Left renal pelvis (tissue), 4 donors: ENCODE measurements around the gene HIP1R. TPM values are rescaled to one million over a fixed set of nuclear protein-coding genes. Genes with fewer than 3 reads are reported as not detected.

Experiments
- DNase-seq, 4 donors: peaks; one replicate each; pipeline ENCODE4 v3.0.0-alpha.2; 2013; ENCODE audit warnings: low read depth in 4 of 4, low spot score in 3 of 4
- polyA plus RNA-seq, 4 donors: library from polyadenylated mRNA; unstranded; fragments of 120-200 nt; gene quantifications; one replicate each; pipeline ENCODE4 v1.2.1, GENCODE V29; 2013; ENCODE audit not compliant: insufficient read length in 4 of 4

HIP1R gene
- polyA plus RNA-seq, 4 donors = 15.6 to 103 (median 60.4) TPM

DNA sequence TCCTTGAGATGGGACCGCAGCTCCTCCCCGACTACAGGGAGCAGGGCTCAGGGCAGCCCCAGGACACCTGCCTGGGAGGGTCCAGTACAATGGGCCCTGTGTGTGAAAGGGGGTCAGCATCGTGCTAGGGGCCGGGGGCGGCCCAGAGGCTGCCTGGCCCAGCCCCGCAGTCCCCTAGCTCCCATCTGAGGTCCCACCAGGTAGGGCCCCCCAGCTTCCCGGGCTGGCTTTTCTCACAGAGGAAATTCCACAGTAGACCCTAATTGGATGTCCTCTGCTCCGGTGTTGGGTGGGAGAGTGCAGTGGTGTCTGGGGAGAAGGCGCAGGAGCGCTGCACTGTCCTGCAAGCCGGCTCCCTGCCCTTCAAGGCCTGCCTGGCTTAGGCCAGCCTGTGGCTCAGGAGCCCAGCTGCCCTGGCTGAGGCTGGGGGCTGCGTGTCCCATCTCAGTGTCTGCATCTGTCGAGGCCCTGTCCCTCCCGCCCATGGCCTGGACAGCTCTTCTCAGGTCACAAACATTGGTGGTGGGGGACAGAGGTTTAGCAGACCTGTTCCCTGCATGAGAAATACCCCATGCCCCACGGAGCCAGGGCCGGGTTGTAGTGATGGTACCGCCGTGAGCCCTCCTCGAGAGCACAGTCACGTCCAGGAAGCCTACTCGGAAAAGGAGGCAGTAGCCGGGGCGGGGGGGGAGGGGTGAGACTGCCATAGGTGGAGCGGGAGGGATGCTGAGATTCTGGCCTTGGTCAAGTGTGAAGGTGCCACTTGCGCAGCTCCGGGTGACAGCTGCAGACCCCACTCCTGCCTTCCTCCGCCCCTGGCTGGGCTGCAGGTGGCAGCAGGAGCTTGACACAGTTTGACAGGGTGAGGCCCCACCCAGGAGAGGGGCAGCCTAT lies 11.6 kb downstream of the HIP1R start:
- no peak for DNase-seq

DNA sequence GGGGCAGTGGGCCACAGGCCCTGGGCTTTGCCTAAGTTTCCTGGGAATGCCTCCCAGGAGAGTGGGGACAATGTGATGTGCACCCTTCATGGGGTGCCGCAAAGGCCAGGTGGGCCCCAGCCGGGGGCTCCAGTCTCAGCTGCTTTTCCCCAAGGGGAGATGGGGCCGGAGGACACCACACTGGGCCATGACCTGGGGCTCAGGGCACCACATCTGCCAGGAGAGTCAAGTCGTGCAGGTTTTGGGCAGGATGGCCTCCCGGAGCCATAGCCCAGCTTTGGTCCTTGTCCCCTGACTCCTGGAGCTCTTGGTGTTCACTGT lies 12.2 kb downstream of the HIP1R start:
- no peak for DNase-seq

DNA sequence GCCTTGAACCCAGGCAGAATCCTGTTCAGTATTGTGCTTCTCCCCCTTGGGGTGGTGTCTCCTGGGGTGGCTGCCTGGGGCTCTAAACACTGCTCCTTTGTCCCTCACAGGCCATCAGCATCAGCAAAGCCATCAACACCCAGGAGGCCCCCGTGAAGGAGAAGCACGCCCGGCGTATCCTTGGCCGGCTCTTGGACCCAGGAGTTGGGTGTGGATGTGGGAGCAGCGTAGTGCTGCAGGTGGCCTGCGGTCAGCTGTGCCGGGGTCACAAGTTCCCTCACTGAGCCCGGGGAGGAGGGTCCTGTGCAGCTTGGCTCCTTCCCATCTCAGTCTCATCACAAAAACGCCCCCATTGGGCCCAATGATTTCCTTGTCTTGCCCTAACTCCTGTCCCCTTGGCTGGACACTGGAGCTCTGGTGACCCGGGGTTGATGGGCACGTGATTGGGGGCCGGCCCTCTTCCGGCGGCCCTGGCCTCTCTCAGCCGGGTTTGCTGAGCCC lies 12.7 kb downstream of the HIP1R start:
- no peak for DNase-seq

DNA sequence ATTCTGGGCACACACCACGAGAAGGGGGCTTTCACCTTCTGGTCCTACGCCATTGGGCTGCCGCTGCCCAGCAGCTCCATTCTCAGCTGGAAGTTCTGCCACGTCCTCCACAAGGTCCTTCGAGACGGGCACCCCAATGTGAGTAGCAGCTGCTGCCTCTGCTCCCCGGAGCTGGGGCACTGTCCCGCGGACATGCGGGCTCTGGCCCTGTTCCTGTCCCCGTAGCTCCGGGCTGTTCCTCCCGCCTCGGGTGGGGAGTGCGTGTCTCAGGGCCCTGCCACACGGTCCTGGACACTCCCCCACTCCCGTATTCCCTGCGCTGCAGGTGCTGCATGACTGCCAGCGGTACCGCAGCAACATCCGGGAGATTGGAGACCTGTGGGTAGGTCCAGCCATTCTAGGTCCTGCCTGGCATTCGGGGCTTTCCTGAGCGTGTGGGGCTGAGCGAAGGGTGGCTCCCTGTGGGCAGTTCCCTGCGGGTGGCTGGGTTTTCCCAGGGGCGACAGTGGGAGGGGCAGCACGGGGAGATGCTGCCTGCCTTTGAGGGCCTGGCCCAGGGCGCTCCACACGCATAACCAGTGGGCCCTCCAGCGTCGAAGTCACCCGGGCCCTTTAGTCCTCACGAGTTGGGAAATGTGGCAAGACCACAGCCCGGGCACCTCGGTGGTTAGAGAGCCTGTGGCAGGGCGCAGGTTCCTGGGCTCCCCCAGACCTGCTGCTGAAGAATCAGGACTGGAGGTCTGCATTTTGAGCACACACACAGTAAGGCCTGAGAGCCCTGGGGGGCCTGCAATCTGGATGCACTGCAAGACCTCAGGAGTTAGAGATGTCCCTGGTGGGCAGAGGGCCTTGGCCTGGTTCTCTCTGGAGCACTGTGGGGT lies 13.5 kb downstream of the HIP1R start:
- DNase-seq = no peak

DNA sequence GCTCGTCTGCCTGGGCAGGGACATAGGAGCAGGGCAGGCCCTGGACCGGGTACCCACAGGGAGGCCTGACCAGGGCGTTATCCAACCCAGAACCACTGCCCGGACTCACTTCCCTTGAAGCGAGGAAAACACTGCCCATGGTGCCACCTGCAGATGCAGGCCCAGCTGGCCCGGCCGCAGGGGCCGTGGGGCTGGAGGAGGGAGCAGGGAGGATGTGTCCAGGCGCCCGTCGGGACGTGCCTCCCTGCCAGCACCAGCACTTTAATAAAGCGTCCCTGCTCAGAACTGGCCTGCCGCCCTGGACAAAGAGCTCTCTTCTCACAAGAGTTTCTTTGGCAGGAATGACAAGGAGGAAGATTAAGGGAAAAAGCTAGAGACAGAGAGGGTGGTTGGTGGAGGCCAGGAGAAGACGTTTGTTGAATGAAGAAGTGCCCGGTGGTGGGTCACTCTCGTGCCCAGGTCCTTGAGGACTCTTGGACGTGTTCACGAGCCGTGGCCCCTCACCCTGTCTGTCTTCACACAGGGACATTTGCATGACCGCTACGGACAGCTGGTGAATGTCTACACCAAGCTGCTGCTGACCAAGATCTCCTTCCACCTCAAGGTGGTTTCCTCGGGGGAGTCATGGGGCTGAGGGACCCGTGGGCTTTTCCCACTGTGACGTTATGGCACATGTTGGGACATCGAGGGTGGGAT lies 14.2 kb downstream of the HIP1R start:
- DNase-seq = no peak

DNA sequence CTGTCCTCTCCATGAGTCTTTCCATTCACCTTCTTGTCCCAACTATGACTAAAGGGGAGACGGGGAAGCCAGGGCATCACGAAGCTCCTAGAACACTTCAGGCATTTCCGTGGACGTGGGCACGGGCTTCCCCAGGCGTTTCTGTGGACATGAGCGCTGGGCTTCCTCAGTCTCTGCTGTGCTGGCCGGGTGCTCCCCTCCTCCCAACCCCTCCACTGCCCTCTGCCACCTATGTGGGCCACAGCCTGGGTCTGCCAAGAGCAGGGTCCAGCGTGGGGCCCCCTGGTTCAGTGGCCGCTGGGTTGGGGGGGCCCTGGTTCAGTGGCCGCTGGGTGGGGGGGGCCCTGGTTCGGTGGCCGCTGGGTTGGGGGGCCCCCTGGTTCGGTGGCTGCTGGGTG lies 14.8 kb downstream of the HIP1R start:
- DNase-seq = no peak

DNA sequence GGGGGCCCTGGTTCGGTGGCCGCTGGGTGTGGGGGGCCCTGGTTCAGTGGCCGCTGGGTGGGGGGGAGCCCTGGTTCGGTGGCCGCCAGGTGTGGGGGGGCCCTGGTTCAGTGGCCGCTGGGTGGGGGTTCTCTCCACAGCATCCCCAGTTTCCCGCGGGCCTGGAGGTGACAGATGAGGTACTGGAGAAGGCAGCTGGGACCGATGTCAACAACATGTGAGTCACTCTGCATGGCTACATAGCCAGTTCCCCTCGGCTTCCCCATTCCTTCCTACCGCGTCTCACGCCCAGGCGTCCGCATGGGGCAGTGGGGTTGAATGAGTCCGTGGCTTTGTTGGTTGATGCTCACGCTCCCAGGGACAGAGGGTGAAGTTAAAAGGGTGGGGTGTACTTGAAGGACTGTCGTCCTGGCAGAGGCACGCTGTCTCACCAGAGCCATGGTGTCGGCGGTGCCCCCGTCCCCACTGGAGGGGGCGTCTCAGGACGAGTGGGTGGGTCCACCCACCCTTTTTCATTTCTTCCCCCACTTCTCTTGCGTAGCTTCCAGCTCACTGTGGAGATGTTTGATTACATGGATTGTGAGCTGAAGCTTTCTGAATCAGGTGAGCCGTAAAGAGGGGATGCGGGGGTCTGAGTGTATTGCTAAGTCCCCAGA lies 15.6 kb downstream of the HIP1R start:
- DNase-seq = no peak

DNA sequence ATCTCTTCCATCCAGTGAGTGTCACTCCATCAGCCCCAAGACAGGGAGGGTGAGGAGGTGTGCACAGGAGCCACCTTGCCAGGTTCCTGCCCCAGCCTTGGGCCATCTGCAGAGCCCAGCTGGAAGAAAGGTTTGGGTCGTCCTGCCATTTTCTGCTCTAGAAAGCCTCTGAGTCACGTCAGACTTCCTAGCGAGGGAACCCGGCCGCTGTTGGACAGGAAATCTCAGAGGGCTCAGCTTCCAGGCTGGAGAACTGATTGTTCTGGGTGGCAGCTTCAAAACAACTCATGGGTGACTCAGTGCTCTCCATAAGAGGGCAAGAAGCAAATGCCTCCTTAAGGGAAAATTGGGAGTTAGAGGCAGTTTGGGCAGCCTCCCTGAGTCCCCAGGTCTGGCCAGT lies 16.6 kb downstream of the HIP1R start:
- DNase-seq = no peak

DNA sequence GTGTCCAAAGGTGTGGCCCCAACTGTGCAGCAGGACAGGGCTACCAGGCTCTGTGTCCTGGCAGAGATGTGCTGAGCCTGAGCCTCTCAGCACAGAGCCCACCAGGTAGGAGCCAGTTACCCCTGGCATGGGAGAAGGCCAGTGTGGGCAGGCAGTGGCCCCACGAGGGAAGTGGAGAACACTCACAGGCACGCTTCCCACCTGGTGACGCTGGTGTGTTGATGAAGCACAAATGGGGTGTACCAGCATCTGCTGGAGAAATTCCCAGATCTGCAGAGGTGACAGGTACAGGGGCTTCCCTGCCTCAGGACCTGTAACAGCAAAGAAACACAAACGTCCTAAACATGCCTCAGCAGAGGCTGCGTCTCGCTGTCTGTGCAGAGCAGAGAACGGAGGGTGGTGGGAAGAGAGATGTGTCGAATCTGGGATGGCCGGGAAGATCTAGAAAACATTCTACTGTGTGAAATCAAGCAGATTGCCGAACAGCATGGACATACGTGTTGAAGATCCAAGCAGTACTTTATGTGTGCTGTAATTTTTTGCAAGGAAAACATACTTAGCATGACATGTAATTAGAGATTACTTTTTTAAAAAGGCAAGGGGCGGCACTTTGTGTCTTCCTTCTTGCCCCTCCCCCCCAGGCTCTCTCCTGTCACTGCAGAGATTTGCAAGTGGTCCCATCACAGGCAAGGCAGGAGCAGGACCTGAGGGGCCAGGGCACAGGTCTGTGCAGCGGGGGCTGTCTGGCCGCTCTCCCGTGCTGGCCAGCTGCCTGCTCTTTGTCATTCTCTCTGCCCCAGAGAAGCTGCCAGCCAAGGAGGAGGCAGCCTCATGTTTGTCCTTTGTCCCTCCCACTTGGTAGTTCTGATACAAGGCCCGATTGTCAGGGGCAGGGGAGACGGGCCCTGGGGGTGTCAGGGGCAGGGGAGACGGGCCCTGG lies 17.3 kb downstream of the HIP1R start:
- no peak for DNase-seq

DNA sequence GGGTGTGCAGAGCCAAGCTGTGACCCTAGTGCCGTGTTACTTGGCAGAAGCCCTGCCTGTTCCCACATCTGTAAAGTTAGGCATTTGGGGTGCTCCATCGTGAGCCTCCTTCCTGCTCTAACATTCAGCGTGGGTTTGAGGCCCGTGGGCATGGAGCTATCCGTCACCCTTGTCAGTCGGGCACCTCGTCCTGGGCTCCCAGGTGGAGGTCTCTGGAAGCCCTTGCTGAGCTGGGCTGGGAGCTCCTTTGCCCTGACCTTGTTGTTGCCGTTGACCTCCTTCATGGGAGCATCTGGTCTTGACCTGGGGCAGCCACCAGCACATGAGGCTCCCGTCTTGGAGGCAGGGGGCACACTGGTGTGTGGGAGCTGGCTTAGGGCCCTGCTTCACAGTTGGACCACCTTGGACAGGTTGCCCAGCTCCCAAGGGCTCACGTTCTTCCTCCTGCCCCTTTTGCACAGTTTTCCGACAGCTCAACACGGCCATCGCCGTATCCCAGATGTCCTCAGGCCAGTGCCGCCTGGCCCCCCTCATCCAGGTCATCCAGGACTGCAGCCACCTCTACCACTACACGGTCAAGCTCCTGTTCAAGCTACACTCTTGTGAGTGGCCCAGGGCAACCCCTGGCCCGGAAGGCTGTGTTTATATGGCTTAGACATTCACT lies 18.5 kb downstream of the HIP1R start:
- DNase-seq = no peak

DNA sequence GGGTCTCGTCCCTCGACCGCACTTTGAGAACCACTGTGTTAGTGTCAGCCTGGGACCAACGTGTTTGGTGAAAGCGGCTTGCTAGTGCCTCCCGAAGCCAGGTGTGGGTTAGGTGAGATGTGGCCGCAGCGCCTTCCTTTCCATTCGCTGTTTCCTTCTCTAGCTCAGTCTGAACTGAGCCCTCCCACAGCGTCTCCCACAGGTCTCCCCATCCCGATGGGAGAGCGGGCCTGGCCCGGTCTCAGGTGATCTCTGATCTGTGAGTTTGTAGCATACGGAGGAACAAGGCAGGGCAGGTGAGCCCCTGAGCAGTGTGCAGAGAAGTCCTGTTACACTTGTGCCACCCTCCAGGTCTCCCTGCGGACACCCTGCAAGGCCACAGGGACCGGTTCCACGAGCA lies 19.3 kb downstream of the HIP1R start:
- DNase-seq = no peak

DNA sequence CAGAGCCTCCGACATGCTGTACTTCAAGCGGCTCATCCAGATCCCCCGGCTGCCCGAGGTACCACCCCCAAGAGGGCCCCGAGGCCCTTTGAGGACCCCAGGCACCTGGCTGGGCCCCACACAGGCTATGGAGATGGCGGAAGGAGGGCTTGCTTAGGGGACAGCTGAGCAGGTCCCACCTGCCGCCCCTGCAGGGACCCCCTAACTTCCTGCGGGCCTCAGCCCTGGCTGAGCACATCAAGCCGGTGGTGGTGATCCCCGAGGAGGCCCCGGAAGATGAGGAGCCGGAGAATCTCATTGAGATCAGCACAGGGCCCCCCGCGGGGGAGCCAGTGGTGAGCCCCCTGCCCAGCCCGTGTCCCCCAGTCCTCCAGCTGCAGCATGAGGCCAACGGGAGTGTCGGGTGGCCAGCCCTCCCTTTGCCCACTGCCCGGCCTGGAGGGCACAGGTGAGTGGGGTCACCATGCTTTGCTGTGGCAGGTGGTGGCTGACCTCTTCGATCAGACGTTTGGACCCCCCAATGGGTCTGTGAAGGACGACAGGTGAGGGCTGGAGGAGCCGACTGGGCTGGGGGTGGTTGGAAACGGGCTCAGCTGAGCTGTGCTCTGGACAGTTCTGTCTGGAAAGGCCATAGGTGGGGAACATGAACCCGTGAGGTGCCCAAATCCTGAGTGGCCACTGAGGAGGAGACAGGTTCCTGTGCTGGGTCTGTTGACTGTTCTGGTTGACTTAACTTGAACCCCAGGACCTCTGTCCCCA lies 20.0 kb downstream of the HIP1R start:
- DNase-seq = no peak

DNA sequence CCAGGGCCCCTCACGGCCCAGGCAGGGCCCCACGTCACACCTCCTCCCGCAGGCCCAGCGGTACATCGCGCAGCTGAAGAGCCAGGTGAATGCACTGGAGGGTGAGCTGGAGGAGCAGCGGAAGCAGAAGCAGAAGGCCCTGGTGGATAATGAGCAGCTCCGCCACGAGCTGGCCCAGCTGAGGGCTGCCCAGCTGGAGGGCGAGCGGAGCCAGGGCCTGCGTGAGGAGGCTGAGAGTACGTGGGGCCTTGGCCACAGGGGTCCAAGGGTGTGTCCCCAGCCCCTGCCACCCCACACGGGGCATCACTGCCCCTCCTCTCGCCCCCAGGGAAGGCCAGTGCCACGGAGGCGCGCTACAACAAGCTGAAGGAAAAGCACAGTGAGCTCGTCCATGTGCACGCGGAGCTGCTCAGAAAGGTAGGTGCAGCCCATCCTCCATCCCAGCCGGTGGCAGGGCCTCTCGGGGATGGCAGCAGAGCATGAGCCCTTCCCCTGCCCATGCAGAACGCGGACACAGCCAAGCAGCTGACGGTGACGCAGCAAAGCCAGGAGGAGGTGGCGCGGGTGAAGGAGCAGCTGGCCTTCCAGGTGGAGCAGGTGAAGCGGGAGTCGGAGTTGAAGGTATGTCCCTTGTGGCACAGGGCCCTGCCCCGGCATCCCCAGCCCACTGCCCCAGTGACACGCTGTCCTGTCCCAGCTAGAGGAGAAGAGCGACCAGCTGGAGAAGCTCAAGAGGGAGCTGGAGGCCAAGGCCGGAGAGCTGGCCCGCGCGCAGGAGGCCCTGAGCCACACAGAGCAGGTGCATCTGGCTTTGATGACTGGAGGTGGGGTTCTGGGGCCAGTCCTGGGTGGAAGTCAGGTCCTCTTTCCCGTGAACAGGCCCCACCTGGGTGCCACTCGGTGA lies 20.9 kb downstream of the HIP1R start:
- DNase-seq = no peak

DNA sequence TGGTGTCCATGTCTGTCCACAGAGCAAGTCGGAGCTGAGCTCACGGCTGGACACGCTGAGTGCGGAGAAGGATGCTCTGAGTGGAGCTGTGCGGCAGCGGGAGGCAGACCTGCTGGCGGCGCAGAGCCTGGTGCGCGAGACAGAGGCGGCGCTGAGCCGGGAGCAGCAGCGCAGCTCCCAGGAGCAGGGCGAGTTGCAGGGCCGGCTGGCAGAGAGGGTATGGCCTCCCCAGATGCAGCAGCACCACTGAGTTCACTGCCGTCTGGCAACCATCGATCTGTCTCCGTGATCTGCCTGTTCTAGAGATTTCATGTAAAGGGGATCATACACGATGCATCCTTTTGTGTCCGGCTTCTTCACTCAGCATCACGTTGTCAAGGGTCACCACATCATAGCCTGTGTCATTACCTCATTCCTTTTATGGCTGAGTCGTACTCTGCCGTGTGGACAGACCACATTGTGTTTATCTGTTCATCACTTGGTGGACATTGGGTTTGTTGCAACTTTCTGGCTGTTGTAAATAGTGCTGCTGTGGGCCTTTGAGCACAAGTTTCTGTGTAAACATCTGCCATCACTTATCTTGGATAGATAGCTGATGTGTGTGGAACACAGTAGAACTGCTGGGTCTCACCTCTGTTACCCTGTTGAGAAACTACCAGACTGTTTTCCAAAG lies 21.9 kb downstream of the HIP1R start:
- DNase-seq = no peak

DNA sequence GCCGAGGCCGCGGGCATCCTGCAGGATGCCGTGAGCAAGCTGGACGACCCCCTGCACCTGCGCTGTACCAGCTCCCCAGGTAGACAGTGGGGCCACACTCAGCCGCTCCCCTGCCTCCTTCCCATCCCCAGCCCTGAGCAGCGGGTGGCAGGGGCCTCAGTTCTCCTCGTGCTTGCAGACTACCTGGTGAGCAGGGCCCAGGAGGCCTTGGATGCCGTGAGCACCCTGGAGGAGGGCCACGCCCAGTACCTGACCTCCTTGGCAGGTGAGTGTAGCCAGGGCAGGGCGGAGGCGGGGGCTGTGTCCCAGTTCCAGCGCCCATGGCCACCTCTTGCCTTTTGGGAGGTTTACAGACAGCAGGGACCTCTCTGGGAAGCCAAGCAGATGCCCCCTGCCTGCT lies 22.9 kb downstream of the HIP1R start:
- DNase-seq = no peak

DNA sequence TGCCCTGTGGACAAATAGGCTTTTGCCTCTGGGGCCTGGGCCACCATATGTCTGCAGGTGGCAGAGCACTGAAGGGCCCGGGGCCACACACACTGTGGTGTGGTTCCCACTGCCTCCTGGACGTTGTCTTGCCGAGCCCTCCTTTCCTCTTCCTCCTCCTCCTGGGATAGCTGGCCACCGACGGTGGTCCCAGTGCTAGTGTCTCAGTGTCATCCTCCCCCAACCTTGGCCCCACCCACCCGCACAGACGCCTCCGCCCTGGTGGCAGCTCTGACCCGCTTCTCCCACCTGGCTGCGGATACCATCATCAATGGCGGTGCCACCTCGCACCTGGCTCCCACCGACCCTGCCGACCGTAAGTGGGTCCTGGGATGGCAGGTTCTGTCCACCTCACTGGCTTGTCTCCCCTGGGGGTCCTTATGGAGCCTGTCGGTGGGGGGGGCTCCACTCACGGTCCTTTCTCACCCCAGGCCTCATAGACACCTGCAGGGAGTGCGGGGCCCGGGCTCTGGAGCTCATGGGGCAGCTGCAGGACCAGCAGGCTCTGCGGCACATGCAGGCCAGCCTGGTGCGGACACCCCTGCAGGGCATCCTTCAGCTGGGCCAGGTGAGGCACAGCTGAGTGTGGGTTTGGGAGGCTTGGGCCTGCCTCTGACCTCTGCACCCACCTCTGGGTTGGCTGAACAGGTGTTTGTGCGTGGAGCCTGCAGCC lies 23.5 kb downstream of the HIP1R start:
- DNase-seq = no peak
